HepG2 (cell line): ENCODE measurements around the gene CTDP1. TPM values are rescaled to one million over a fixed set of nuclear protein-coding genes. Genes with fewer than 3 reads are reported as not detected.

Experiments
- ATF1 ChIP-seq: IDR thresholded peaks from 2 replicates; pipeline ENCODE4 v1.6.1; 2016; ENCODE audit warnings: mild to moderate bottlenecking, control low read depth
- ETV6 ChIP-seq: sonication (generic); formaldehyde crosslinking; conservative IDR thresholded peaks from 2 replicates; pipeline ENCODE4 v1.4.0; 2020; ENCODE audit warnings: missing genetic modification reagents
- HDAC2 ChIP-seq: sonication (generic); formaldehyde crosslinking; IDR thresholded peaks from 2 replicates; pipeline ENCODE4 v1.4.0; 2020; ENCODE audit warnings: missing genetic modification reagents
- KDM2A ChIP-seq: sonication (generic); formaldehyde crosslinking; IDR thresholded peaks from 2 replicates; pipeline ENCODE4 v1.4.0; 2020; ENCODE audit warnings: low read depth, missing genetic modification reagents, borderline replicate concordance
- MBD4 ChIP-seq: IDR thresholded peaks from 2 replicates; pipeline ENCODE4 v1.6.1; 2012; ENCODE audit warnings: low read length, inconsistent platforms, borderline replicate concordance
- MEIS2 ChIP-seq: sonication (generic); formaldehyde crosslinking; IDR thresholded peaks from 2 replicates; pipeline ENCODE4 v1.9.0; 2021; ENCODE audit warnings: mild to moderate bottlenecking, missing genetic modification reagents
- NR2C2 ChIP-seq: sonication (generic); formaldehyde crosslinking; IDR thresholded peaks from 2 replicates; pipeline ENCODE4 v1.4.0; 2020; ENCODE audit warnings: missing genetic modification reagents, mild to moderate bottlenecking, moderate library complexity, borderline replicate concordance
- PCBP1 ChIP-seq: fragments of 200-400 bp; formaldehyde crosslinking; IDR thresholded peaks from 2 replicates; pipeline ENCODE4 v1.6.1; 2017; ENCODE audit warnings: mild to moderate bottlenecking, low read depth, low read length, borderline replicate concordance
- PRMT3 ChIP-seq: sonication (generic); formaldehyde crosslinking; IDR thresholded peaks from 2 replicates; pipeline ENCODE4 v1.8.1; 2022; ENCODE audit warnings: low read depth, mild to moderate bottlenecking, moderate library complexity, missing genetic modification reagents, borderline replicate concordance
- RAD21 ChIP-seq: fragments of 450-650 bp; formaldehyde crosslinking; IDR thresholded peaks from 2 replicates; pipeline ENCODE4 v1.5.0; 2020; ENCODE audit warnings: mild to moderate bottlenecking
- RARG ChIP-seq: sonication (generic); formaldehyde crosslinking; IDR thresholded peaks from 2 replicates; pipeline ENCODE4 v1.4.0; 2020; ENCODE audit warnings: low read depth, mild to moderate bottlenecking, missing genetic modification reagents
- REPIN1 ChIP-seq: sonication (generic); formaldehyde crosslinking; IDR thresholded peaks from 2 replicates; pipeline ENCODE4 v1.8.0; 2022; ENCODE audit warnings: missing genetic modification reagents, low read depth, mild to moderate bottlenecking, borderline replicate concordance
- SCMH1 ChIP-seq: sonication (generic); formaldehyde crosslinking; IDR thresholded peaks from 2 replicates; pipeline ENCODE4 v1.9.0; 2021; ENCODE audit warnings: missing genetic modification reagents, mild to moderate bottlenecking, borderline replicate concordance
- SIN3A ChIP-seq: IDR thresholded peaks from 2 replicates; pipeline ENCODE4 v1.6.1; 2011; ENCODE audit warnings: low read depth, mild to moderate bottlenecking, control low read depth, low read length, borderline replicate concordance
- SNRNP70 ChIP-seq: fragments of 200-400 bp; formaldehyde crosslinking; IDR thresholded peaks from 2 replicates; pipeline ENCODE4 v1.6.1; 2017; ENCODE audit warnings: mild to moderate bottlenecking, low read depth, low read length, moderate library complexity
- STAG1 ChIP-seq: sonication (generic); formaldehyde crosslinking; IDR thresholded peaks from 2 replicates; pipeline ENCODE4 v1.4.0; 2020; ENCODE audit warnings: missing genetic modification reagents
- TARDBP ChIP-seq: sonication (generic); formaldehyde crosslinking; IDR thresholded peaks from 2 replicates; pipeline ENCODE4 v1.8.0; 2022; ENCODE audit warnings: mild to moderate bottlenecking, missing genetic modification reagents
- TEAD3 ChIP-seq: optimal IDR thresholded peaks from 2 replicates; pipeline ENCODE3; 2016; ENCODE audit warnings: borderline replicate concordance
- XRCC5 ChIP-seq: fragments of 200-400 bp; formaldehyde crosslinking; optimal IDR thresholded peaks from 2 replicates; pipeline ENCODE3; 2017; ENCODE audit warnings: mild to moderate bottlenecking, low read length
- ZMYM4 ChIP-seq: sonication (generic); formaldehyde crosslinking; IDR thresholded peaks from 2 replicates; pipeline ENCODE4 v1.8.1; 2023; ENCODE audit warnings: mild to moderate bottlenecking, missing genetic modification reagents
- ZNF232 ChIP-seq: sonication (generic); formaldehyde crosslinking; IDR thresholded peaks from 2 replicates; pipeline ENCODE4 v1.4.0; 2020; ENCODE audit warnings: missing genetic modification reagents, borderline replicate concordance
- ZNF235 ChIP-seq: sonication (generic); formaldehyde crosslinking; IDR thresholded peaks from 2 replicates; pipeline ENCODE4 v1.8.1; 2023; ENCODE audit warnings: mild to moderate bottlenecking, missing genetic modification reagents, borderline replicate concordance
- ZNF550 ChIP-seq: sonication (generic); formaldehyde crosslinking; IDR thresholded peaks from 2 replicates; pipeline ENCODE4 v1.4.0; 2020; ENCODE audit warnings: mild to moderate bottlenecking, missing genetic modification reagents, borderline replicate concordance
- ZNF619 ChIP-seq: sonication (generic); formaldehyde crosslinking; IDR thresholded peaks from 2 replicates; pipeline ENCODE4 v1.4.0; 2020; ENCODE audit warnings: mild to moderate bottlenecking, missing genetic modification reagents
- ZNF724P ChIP-seq: sonication (generic); formaldehyde crosslinking; IDR thresholded peaks from 2 replicates; pipeline ENCODE4 v1.8.0; 2022; ENCODE audit warnings: missing genetic modification reagents, borderline replicate concordance
- ZNF772 ChIP-seq: sonication (generic); formaldehyde crosslinking; IDR thresholded peaks from 2 replicates; pipeline ENCODE4 v1.5.0; 2020; ENCODE audit warnings: mild to moderate bottlenecking, missing genetic modification reagents
- ZZZ3 ChIP-seq: sonication (generic); formaldehyde crosslinking; IDR thresholded peaks from 2 replicates; pipeline ENCODE4 v1.4.0; 2020; ENCODE audit warnings: missing genetic modification reagents, mild to moderate bottlenecking, borderline replicate concordance
- polyA plus RNA-seq, 8 experiments: library from polyadenylated mRNA; depleted of rRNA in 3 of 8; stranded (reverse) in 7 of 8; unstranded in 1 of 8; fragments of >200 nt; fragmentation: Illumina TruSeq in 4 of 8; extraction: Trizol in 4 of 8; gene quantifications; 2 replicates each; pipeline versions ENCODE4 v1.2.1 to v1.2.3, GENCODE V29; 2011 to 2016; ENCODE audit warnings: low read depth in 4 of 8, missing spikeins in 1 of 8, mixed read lengths in 1 of 8; ENCODE audit not compliant: insufficient read depth in 1 of 8
- total RNA-seq, 5 experiments: library from RNA; depleted of rRNA; stranded (reverse); fragments of >200 nt; fragmentation: Illumina TruSeq; extraction: Trizol; gene quantifications; 2 replicates each; pipeline ENCODE4 v1.2.3, GENCODE V29; 2016; ENCODE audit warnings: low read depth in 1 of 5
- TF ChIP-seq, protein P1 (sequence below): sonication (generic); formaldehyde crosslinking; IDR thresholded peaks from 2 replicates; pipeline ENCODE4 v1.4.0; 2020; ENCODE audit warnings: missing genetic modification reagents

CTDP1 gene
- total and polyA plus RNA-seq, 2 of the 13 experiments (the other 11 are each of a cell fraction or from before 2014, with no cell fraction given): 6.9 to 11.0 TPM

GRCh38 chr18:79644006-79644665, 35.5 kb upstream of the CTDP1 start (continued):
- no peak for TF ChIP-seq ZNF550 (CRISPR knock-in tag)
- TF ChIP-seq PRMT3 (CRISPR knock-in tag): no peak
- no peak for TF ChIP-seq ETV6 (CRISPR knock-in tag)
- TF ChIP-seq, protein P1, sequence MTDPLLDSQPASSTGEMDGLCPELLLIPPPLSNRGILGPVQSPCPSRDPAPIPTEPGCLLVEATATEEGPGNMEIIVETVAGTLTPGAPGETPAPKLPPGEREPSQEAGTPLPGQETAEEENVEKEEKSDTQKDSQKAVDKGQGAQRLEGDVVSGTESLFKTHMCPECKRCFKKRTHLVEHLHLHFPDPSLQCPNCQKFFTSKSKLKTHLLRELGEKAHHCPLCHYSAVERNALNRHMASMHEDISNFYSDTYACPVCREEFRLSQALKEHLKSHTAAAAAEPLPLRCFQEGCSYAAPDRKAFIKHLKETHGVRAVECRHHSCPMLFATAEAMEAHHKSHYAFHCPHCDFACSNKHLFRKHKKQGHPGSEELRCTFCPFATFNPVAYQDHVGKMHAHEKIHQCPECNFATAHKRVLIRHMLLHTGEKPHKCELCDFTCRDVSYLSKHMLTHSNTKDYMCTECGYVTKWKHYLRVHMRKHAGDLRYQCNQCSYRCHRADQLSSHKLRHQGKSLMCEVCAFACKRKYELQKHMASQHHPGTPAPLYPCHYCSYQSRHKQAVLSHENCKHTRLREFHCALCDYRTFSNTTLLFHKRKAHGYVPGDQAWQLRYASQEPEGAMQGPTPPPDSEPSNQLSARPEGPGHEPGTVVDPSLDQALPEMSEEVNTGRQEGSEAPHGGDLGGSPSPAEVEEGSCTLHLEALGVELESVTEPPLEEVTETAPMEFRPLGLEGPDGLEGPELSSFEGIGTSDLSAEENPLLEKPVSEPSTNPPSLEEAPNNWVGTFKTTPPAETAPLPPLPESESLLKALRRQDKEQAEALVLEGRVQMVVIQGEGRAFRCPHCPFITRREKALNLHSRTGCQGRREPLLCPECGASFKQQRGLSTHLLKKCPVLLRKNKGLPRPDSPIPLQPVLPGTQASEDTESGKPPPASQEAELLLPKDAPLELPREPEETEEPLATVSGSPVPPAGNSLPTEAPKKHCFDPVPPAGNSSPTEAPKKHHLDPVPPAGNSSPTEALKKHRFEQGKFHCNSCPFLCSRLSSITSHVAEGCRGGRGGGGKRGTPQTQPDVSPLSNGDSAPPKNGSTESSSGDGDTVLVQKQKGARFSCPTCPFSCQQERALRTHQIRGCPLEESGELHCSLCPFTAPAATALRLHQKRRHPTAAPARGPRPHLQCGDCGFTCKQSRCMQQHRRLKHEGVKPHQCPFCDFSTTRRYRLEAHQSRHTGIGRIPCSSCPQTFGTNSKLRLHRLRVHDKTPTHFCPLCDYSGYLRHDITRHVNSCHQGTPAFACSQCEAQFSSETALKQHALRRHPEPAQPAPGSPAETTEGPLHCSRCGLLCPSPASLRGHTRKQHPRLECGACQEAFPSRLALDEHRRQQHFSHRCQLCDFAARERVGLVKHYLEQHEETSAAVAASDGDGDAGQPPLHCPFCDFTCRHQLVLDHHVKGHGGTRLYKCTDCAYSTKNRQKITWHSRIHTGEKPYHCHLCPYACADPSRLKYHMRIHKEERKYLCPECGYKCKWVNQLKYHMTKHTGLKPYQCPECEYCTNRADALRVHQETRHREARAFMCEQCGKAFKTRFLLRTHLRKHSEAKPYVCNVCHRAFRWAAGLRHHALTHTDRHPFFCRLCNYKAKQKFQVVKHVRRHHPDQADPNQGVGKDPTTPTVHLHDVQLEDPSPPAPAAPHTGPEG: no peak
- peak; percentile 12 for TF ChIP-seq TEAD3 (CRISPR knock-in tag)
- 0 out of 2 replicates have a peak, but pooled peaks have one; percentile 27 for TF ChIP-seq HDAC2
- TF ChIP-seq KDM2A (CRISPR knock-in tag): peak; percentile 82
- no peak for TF ChIP-seq SNRNP70
- peak; percentile 47; the same call in 1 of the 2 replicates for TF ChIP-seq NR2C2 (CRISPR knock-in tag)
- no peak for TF ChIP-seq MBD4
- TF ChIP-seq RARG (CRISPR knock-in tag): peak; percentile 99
- no peak for TF ChIP-seq PCBP1
- no peak for TF ChIP-seq SIN3A
- no peak for TF ChIP-seq ATF1 (CRISPR knock-in tag)
- TF ChIP-seq STAG1 (CRISPR knock-in tag): peak; percentile 95
- TF ChIP-seq MEIS2 (CRISPR knock-in tag): no peak
- TF ChIP-seq ZNF619 (CRISPR knock-in tag): no peak
- TF ChIP-seq ZZZ3 (CRISPR knock-in tag): no peak
- peak; percentile 49; the same call in 1 of the 2 replicates for TF ChIP-seq REPIN1 (CRISPR knock-in tag)
- peak; percentile 74 for TF ChIP-seq XRCC5
- TF ChIP-seq ZNF772 (CRISPR knock-in tag): no peak
- TF ChIP-seq ZMYM4 (CRISPR knock-in tag): peak; percentile 67
- TF ChIP-seq RAD21 (CRISPR knock-in tag): peak; percentile 93
- TF ChIP-seq TARDBP (CRISPR knock-in tag): no peak
- no peak for TF ChIP-seq ZNF235
- no peak for TF ChIP-seq SCMH1 (CRISPR knock-in tag)
- TF ChIP-seq ZNF724P (CRISPR knock-in tag): no peak
- no peak for TF ChIP-seq ZNF232 (CRISPR knock-in tag)
